Adipocyte (in vitro differentiated cells): ENCODE data around the gene CDK5R2.

Source experiments
- DNase-seq: peaks from one replicate; pipeline ENCODE4 v3.0.0-alpha.2; 2015; ENCODE audit warnings: low read depth
- H3K27me3 ChIP-seq: replicated peaks from 2 replicates; pipeline ENCODE4 v1.7.0; 2013; ENCODE audit warnings: mild to moderate bottlenecking, low read length, moderate library complexity; ENCODE audit not compliant: control insufficient read depth, insufficient read depth
- H3K36me3 ChIP-seq: 2 replicates; pipeline ENCODE4 v1.7.0; 2013; ENCODE audit warnings: low read length, mild to moderate bottlenecking, moderate library complexity; ENCODE audit not compliant: control insufficient read depth, insufficient read depth, severe bottlenecking
- H3K4me1 ChIP-seq: 2 replicates; pipeline ENCODE4 v1.7.0; 2013; ENCODE audit warnings: mild to moderate bottlenecking, low read length, moderate library complexity; ENCODE audit not compliant: control insufficient read depth, insufficient read depth
- H3K4me3 ChIP-seq: 2 replicates; pipeline ENCODE4 v1.7.0; 2013; ENCODE audit warnings: mild to moderate bottlenecking, low read length, moderate library complexity
- H3K9ac ChIP-seq: 2 replicates; pipeline ENCODE4 v1.7.0; 2013; ENCODE audit warnings: mild to moderate bottlenecking, low read length, moderate library complexity
- H3K9me3 ChIP-seq: 2 replicates; pipeline ENCODE4 v1.7.0; 2013; ENCODE audit warnings: mild to moderate bottlenecking, low read length, moderate library complexity; ENCODE audit not compliant: control insufficient read depth

CDK5R2 gene

DNA sequence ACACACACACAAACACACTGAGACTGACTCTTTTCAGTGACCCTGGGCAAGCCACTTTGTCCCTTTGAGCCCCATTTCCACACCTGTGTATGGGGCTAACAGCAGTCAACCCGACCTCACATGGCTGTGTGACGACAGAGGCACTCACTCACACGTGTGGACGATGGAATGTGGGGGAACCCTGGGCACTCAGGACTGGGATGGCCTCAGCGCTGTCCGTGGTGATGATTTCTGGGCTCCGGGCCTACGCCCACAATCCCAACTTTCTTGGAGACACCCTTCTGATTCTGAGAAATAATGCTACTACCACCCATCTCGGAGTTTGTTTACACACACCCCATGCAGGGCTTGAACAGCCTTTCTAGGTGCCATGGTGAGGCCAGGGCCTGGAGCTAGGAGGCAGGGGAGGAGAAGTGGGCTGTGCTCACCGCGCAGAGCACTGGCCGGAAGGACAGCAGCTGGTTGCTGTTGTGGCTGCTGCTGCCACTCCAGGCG lies 32.3 kb downstream of the CDK5R2 start:
- no peak overlapping the region for H3K9ac ChIP-seq
- peaks cover 6% of the 10 kb centered on the region for H3K4me1 ChIP-seq
- H3K27me3 ChIP-seq: peaks cover 85% of the 10 kb centered on the region
- peak; percentile 45 for DNase-seq
- no peaks in the 10 kb centered on the region for H3K9me3 ChIP-seq
- H3K36me3 ChIP-seq: no peaks in the 10 kb centered on the region
- H3K4me3 ChIP-seq: no peak overlapping the region

DNA sequence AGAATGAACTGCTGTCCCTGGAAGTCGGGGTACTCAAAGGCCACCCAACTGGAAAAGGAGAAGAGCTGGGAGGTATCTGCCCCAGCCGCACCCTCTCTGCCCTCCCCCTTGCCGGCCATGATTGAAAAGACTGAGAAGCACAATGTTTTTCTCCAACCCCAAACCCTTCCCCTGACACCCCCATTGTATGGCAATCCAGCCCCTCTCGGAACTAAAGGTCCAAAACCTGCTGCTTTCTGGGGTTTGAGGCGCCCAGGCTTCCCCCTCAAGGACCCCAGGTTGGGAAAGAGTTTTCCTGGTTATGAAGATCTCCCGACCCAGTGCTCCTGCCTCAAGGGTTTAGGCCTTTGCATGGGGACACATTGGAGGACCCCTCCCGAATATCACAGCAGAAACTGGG lies 32.7 kb downstream of the CDK5R2 start:
- H3K9me3 ChIP-seq: no peaks in the 10 kb centered on the region
- peaks cover 80% of the 10 kb centered on the region for H3K27me3 ChIP-seq
- no peak overlapping the region for H3K4me3 ChIP-seq
- no peak overlapping the region for H3K9ac ChIP-seq
- no peaks in the 10 kb centered on the region for H3K36me3 ChIP-seq
- no peak for DNase-seq
- peaks cover 6% of the 10 kb centered on the region for H3K4me1 ChIP-seq

DNA sequence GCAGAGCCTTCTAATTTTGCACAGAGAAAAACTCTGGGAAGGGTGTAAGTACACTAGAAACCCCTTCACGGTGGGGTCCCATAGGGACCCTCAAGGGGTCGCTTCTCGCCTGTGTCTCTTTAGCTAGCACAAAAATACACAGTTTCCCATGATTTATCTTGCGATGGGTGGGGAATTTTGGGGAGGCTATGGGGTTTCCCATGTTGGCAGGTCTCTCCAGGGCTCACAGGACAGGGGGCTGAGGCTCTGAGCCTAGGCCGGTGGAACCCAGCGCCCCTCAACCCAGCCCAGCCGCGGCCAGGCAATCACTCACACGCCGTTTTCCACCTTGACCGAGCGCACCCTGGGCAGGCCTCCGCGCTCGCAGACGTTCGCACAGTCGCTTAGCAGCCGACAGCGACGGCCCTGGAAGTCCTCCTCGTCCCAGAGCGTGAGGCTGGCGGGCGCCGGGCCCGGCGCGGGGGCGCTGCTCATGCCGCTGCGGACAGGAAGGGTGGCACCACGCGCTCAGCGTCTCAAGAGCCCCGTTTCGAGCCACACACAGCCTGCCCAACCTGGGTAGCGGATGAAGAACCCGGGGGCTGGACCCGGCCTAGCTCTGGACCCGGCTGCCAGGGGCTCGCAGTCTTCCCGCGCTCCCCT lies 33.4 kb downstream of the CDK5R2 start:
- DNase-seq: peak; percentile 36
- Histone ChIP-seq H3K9me3 (no peaks in the 10 kb centered on the region), H3K27me3 (peaks cover 74% of the 10 kb centered on the region), H3K9ac (no peak overlapping the region), H3K36me3 (no peaks in the 10 kb centered on the region), H3K4me1 (peaks cover 6% of the 10 kb centered on the region), H3K4me3 (peak overlapping the region; percentile 68)

DNA sequence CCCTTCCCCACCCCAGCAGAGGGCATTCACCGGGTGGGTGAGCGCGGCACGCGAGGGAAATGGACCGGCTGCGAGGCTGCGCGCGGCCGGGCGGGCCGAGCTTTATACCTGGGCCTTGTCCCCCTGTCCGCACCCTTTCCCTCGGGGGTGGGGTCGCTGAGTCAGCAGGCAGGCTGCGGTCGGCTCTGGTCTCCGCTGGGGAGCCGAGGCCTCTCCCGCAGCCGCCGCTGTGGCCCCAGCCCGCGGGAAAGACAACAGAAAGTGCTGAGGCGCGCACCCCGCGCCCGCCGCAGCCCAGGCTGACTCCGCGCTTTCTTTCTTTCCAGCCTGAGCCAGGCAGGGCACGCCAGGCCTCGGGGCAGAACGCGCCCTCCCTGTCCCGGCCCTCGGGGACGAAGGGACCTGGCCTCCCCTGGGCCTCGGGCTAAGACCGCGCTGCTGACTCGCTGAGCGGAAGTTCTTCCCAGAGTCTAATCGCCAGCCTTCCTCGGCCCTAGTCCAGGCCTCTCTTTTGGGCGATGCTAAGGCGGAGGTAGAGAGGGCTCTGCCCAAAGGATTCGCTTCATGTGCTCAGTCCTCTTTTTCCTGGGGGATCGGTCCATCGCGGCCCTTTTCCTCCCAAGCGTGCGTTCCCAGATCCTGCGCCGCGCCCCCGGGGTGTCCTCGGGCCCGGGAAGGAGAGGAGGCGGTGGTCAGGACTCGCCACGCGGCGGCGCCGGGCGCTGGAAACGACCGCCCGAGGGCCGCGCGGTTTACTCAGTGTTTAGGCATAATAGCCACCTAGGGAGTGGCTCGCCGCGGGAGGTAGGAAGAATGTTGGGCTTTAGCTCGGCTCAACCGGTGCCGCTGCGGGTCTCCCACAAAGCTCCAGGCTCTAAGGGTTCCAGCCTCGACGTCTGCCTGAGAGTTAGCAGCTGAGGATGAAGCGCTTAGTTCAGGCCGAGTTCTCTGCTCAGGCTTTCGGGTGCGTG lies 34.2 kb downstream of the CDK5R2 start, which contains the start of gene CRYBA2:
Gene CRYBA2, minus strand, starts transcription at position 78 of the 971 bp plus-strand sequence. CDS start 246 bp downstream, outside the sequence.
- Histone ChIP-seq H3K9ac (no peak within 1 kb of the TSS), H3K27me3 (peaks cover 66% of the 10 kb centered on the region), H3K36me3 (no peaks in the 10 kb centered on the region), H3K4me1 (peaks cover 6% of the 10 kb centered on the region), H3K9me3 (no peaks in the 10 kb centered on the region), H3K4me3 (peak within 1 kb of the TSS; percentile 68)
- DNase-seq: peak; percentile 54

DNA sequence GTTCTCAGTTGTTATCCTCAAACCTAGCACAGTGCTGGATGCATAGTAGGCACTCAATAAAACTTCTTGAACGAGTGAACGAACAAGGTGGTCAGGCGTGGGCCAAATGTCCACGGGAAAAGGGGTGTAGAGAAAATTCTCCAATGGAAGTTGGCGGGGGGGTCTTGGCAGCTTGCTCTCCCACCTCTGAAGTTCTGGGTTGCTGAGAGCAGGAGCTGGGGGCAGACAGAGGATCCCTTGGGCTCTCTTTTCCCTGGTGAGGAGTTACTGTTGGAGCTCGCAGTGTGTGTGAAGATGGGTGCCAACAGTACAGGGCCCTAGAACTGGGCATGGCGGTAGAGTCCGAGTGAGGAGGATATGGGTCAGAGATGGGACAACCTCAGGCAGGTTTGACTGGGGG lies 36.1 kb downstream of the CDK5R2 start:
- no peaks in the 10 kb centered on the region for H3K36me3 ChIP-seq

DNA sequence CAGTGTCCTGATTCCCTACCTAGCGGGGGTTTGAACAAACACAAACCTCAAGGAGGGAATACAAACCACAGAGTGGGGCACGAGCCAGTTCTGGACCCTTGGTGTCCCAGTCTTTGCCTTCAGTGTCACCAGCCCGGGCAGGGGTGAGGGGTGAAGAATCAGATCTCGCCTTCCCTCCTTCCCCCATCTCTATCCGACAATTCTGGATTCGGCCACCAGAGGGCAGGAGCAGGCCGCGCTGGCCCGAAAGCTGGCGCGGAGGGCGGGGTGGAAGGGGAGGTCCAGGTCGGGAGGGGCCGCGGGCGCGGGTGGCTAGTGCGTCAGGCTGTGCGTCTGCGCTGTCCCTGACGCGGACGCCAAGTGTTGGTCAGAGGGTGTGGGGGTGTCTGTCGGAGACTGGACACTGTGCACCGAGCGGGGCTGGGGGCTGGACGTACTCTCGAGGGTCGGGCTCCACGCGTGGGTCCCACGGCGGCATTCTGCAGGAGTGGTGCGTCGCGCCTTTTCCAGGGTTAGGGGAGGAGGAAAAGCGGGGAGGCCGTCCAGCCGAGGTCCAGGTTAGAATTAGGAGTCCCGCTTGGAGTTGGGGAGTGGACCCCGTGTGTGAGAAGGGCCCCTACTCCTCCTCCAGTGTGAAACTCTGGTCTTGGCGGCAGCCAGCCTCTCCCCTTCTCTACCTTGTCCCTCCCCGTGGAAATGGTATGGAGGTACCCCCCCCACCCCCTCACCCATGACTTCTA lies 36.7 kb downstream of the CDK5R2 start:
- peak overlapping the region; percentile 71 for H3K4me3 ChIP-seq
- peak; percentile 92 for DNase-seq

More for the DNA sequence above, 36.1 kb downstream of the CDK5R2 start:
- Histone ChIP-seq H3K9me3 (no peaks in the 10 kb centered on the region), H3K9ac (no peak overlapping the region), H3K4me1 (peaks cover 6% of the 10 kb centered on the region), H3K4me3 (no peak overlapping the region), H3K27me3 (peaks cover 62% of the 10 kb centered on the region)
- DNase-seq: no peak

DNA sequence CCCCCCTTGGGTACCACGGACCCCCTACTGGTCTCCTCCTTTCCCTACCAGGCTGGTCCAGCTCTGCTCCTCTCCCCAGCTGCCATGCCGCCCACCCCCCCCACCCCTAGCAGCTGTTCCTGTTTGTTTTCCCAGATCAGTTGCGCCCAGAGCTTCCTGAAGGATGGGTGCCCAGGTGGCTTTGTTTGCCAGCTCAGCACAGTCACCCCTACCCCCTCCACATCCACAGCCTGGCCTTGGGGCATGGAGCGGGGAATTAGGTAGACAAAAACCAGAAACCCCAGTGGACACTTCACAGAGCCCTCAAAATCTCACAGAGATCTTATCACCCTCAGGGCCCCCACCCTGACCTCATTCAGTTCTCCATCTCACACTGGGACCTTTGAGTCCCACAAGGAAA lies 37.5 kb downstream of the CDK5R2 start:
- no peak overlapping the region for H3K4me3 ChIP-seq
- no peaks in the 10 kb centered on the region for H3K36me3 ChIP-seq
- peaks cover 55% of the 10 kb centered on the region for H3K27me3 ChIP-seq
- peaks cover 6% of the 10 kb centered on the region for H3K4me1 ChIP-seq
- DNase-seq: no peak
- H3K9me3 ChIP-seq: no peaks in the 10 kb centered on the region
- no peak overlapping the region for H3K9ac ChIP-seq

More for the DNA sequence above, 36.7 kb downstream of the CDK5R2 start:
- Histone ChIP-seq H3K9ac (no peak overlapping the region), H3K27me3 (peaks cover 62% of the 10 kb centered on the region), H3K36me3 (no peaks in the 10 kb centered on the region), H3K9me3 (no peaks in the 10 kb centered on the region), H3K4me1 (peaks cover 6% of the 10 kb centered on the region)

DNA sequence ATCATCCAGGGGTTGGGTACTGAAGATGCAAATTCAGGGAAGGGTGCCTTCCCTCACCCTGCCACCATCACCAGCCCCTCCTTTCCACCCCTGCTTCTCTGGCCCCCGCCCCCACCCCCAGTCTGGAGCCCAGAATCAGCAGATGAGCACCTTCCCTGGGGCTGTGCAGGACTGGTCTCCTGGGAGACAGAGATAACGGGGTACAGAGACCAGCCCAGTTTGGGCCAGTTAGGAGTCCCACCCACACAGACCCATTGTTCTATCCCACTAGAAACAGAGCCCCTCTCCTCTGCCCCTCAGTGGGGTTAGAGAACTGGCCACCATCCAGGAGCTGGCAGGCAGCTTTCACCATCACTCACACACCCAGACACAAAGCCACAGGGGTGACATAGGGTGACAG lies 38.3 kb downstream of the CDK5R2 start:
- DNase-seq: no peak
- Histone ChIP-seq H3K36me3 (no peaks in the 10 kb centered on the region), H3K4me3 (no peak overlapping the region), H3K4me1 (peaks cover 6% of the 10 kb centered on the region), H3K9me3 (no peaks in the 10 kb centered on the region), H3K27me3 (peaks cover 55% of the 10 kb centered on the region), H3K9ac (no peak overlapping the region)

DNA sequence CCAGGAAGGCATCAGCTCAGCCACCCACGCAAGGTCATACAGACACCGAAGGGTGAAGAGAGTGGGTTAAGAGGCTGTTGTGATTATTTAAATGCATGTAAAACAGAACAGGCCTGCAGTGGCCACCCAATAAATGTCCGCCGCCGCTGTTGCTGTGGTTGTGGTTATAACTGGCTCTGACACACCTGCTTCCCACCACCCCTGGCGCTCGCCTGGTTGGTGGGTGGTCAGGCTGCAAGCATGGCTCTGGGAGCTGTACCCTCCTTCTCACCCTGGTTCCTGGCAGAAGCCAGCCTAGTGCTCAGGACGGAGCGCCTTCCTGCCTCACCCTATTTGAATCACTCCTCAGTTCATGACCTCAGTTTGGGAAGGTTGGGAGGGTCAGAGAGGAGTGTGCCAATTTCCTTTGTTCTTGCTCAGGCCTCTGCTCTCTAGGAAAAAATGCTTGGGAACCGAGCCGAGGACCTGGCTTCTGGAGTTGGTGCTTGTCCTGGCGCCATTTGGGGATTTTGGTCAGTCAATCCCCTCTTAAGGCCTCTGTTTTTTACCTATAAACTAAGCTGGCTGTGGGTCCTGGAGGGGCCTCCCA lies 39.0 kb downstream of the CDK5R2 start:
- no peaks in the 10 kb centered on the region for H3K9me3 ChIP-seq
- no peak for DNase-seq
- H3K36me3 ChIP-seq: no peaks in the 10 kb centered on the region
- H3K9ac ChIP-seq: no peak overlapping the region
- peaks cover 4% of the 10 kb centered on the region for H3K4me1 ChIP-seq
- no peak overlapping the region for H3K4me3 ChIP-seq
- H3K27me3 ChIP-seq: peaks cover 58% of the 10 kb centered on the region

DNA sequence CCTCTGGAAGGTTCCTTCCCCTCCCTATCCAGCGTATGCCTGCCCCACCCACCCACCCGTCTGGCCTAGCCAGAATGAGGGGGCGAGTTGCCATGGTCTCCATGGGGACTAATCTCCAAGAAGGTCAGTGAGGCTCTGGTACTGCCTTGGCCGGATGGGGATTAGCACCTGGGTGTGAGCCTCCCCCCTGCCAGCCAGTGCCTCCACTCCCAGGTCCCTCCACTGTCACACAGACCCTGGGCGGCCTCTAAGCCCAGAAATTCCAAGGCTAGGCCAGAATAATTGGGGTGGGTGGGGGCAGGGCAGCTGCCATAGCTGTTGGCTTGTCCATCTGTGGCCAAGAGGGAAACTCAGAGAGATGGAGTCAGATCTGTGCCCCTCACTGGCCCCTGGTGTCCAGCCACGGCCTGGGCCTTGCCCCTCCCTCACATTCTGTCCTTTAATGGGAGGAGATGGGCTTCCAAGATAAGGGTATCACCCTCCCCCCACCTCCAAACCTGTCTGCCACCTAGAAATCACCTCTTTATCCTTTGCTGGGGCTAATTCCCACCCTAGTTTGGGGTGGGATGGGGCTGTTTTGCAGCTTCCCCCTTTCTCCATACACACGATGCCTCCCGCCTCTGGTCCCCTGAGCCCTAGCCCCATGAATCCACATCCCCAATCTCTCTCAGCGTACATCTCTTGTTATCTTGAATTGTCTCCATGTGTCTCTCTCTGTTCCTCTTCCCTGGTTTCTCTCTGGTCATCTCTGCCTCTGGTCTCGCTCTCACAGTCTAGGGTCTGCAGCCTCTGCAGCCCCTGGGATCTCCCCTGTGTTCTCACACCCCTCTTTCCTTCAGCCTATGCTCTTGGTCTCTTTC lies 39.8 kb downstream of the CDK5R2 start:
- no peaks in the 10 kb centered on the region for H3K9me3 ChIP-seq
- H3K36me3 ChIP-seq: no peaks in the 10 kb centered on the region
- no peak for DNase-seq
- H3K4me3 ChIP-seq: no peak overlapping the region
- H3K27me3 ChIP-seq: peaks cover 58% of the 10 kb centered on the region
- H3K4me1 ChIP-seq: no peaks in the 10 kb centered on the region
- H3K9ac ChIP-seq: no peak overlapping the region
